Memory B cell (primary cell): ENCODE measurements around the gene ZNF726.
"Not testable (repeated sequence)": the region's sequence is repeated elsewhere in the genome, so short reads cannot be mapped to it uniquely, and the experiment has no call there.

Experiments used
- ATAC-seq: fragments of 150-1000 bp; cut with Tn5 transposase; 2 replicates; pipeline ENCODE4 v1.10.0; 2021; ENCODE audit warnings: low read depth, mild to moderate bottlenecking, moderate library complexity
- DNase-seq, 2 donors: peaks; one replicate each; pipeline ENCODE4 v3.0.0; 2022; ENCODE audit warnings: low spot score in 2 of 2
- H3K27ac Mint-ChIP-seq: one replicate; pipeline ENCODE4 v1.8.0; 2022; ENCODE audit warnings: mild to moderate bottlenecking, moderate library complexity, mixed read lengths
- H3K27me3 Mint-ChIP-seq: one replicate; pipeline ENCODE4 v1.8.0; 2022; ENCODE audit warnings: mixed read lengths
- H3K36me3 Mint-ChIP-seq: one replicate; pipeline ENCODE4 v1.8.0; 2022; ENCODE audit warnings: mild to moderate bottlenecking, mixed read lengths
- H3K4me1 Mint-ChIP-seq: one replicate; pipeline ENCODE4 v1.8.0; 2022; ENCODE audit warnings: mixed read lengths
- H3K4me3 Mint-ChIP-seq: one replicate; pipeline ENCODE4 v1.8.0; 2022; ENCODE audit warnings: mild to moderate bottlenecking, moderate library complexity, mixed read lengths
- H3K9me3 Mint-ChIP-seq: one replicate; pipeline ENCODE4 v1.8.0; 2022; ENCODE audit warnings: mixed read lengths

Gene ZNF726

GRCh38 chr19:23906835-23907234 lies 7.9 kb upstream of the ZNF726 start:
- ATAC-seq (no peak), DNase-seq (no peak)
- Mint-ChIP-seq H3K27me3 (no peaks in the 10 kb centered on the region), H3K27ac (no peak overlapping the region), H3K9me3 (peaks cover 6% of the 10 kb centered on the region), H3K4me1 (no peaks in the 10 kb centered on the region), H3K36me3 (peaks cover 1% of the 10 kb centered on the region), H3K4me3 (no peak overlapping the region)

GRCh38 chr19:23908165-23908564 lies 6.5 kb upstream of the ZNF726 start:
- Mint-ChIP-seq H3K36me3 (peaks cover 1% of the 10 kb centered on the region), H3K4me3 (no peak overlapping the region), H3K27ac (no peak overlapping the region), H3K4me1 (no peaks in the 10 kb centered on the region), H3K9me3 (peaks cover 6% of the 10 kb centered on the region), H3K27me3 (no peaks in the 10 kb centered on the region)
- ATAC-seq (no peak), DNase-seq (no peak)

- H3K36me3 Mint-ChIP-seq, result peaks cover 1% of the 10 kb centered on the region
- H3K4me1 Mint-ChIP-seq, result no peaks in the 10 kb centered on the region
- H3K4me3 Mint-ChIP-seq, result no peak overlapping the region
- ATAC-seq (no peak), DNase-seq (no peak)
- peaks cover 4% of the 10 kb centered on the region for H3K9me3 Mint-ChIP-seq
- no peaks in the 10 kb centered on the region for H3K27me3 Mint-ChIP-seq
- no peak overlapping the region for H3K27ac Mint-ChIP-seq
Observed at GRCh38 chr19:23909222-23909621, 5.5 kb upstream of the ZNF726 start.

- H3K4me1 Mint-ChIP-seq, result peaks cover 5% of the 10 kb centered on the region
Observed at GRCh38 chr19:23913931-23914330, 755 bp upstream of the ZNF726 start.

GRCh38 chr19:23916991-23917390 lies 2.3 kb downstream of the ZNF726 start:
- Mint-ChIP-seq H3K27me3 (no peaks in the 10 kb centered on the region), H3K9me3 (no peaks in the 10 kb centered on the region)
- DNase-seq, result no peak

More at GRCh38 chr19:23913931-23914330, 755 bp upstream of the ZNF726 start:
- Mint-ChIP-seq H3K36me3 (no peaks in the 10 kb centered on the region), H3K27ac (no peak overlapping the region), H3K27me3 (no peaks in the 10 kb centered on the region), H3K9me3 (no peaks in the 10 kb centered on the region), H3K4me3 (peak overlapping the region; percentile 91)
- no peak for ATAC-seq
- no peak for DNase-seq

GRCh38 chr19:23917856-23918255 lies 3.2 kb downstream of the ZNF726 start:
- no peaks in the 10 kb centered on the region for H3K9me3 Mint-ChIP-seq
- peaks cover 9% of the 10 kb centered on the region for H3K36me3 Mint-ChIP-seq
- H3K27ac Mint-ChIP-seq, result no peak overlapping the region
- no peak for ATAC-seq
- H3K4me3 Mint-ChIP-seq, result no peak overlapping the region
- DNase-seq, result no peak
- no peaks in the 10 kb centered on the region for H3K27me3 Mint-ChIP-seq
- H3K4me1 Mint-ChIP-seq, result peaks cover 5% of the 10 kb centered on the region

More at GRCh38 chr19:23916991-23917390, 2.3 kb downstream of the ZNF726 start:
- H3K4me3 Mint-ChIP-seq, result no peak overlapping the region
- peaks cover 9% of the 10 kb centered on the region for H3K36me3 Mint-ChIP-seq
- no peak overlapping the region for H3K27ac Mint-ChIP-seq
- ATAC-seq, result no peak
- H3K4me1 Mint-ChIP-seq, result peaks cover 5% of the 10 kb centered on the region

- Mint-ChIP-seq H3K4me1 (no peaks in the 10 kb centered on the region), H3K36me3 (peaks cover 22% of the 10 kb centered on the region), H3K27ac (no peak overlapping the region), H3K27me3 (no peaks in the 10 kb centered on the region), H3K9me3 (peaks cover 6% of the 10 kb centered on the region), H3K4me3 (no peak overlapping the region)
- DNase-seq, result no peak
- no peak for ATAC-seq
Observed at GRCh38 chr19:23925285-23925684, 10.6 kb downstream of the ZNF726 start.

- Mint-ChIP-seq H3K27me3 (no peaks in the 10 kb centered on the region), H3K4me3 (no peak overlapping the region), H3K4me1 (no peaks in the 10 kb centered on the region), H3K9me3 (peaks cover 20% of the 10 kb centered on the region), H3K27ac (no peak overlapping the region), H3K36me3 (peaks cover 19% of the 10 kb centered on the region)
- DNase-seq, result no peak
- no peak for ATAC-seq
Observed at GRCh38 chr19:23932878-23933277, 18.2 kb downstream of the ZNF726 start.

GRCh38 chr19:23937031-23937430 lies 22.3 kb downstream of the ZNF726 start:
- H3K4me3 Mint-ChIP-seq, DNase-seq, ATAC-seq, H3K4me1 Mint-ChIP-seq, H3K27me3 Mint-ChIP-seq, H3K27ac Mint-ChIP-seq: not testable (repeated sequence)
- Mint-ChIP-seq H3K36me3 (peaks cover 19% of the 10 kb centered on the region), H3K9me3 (peaks cover 28% of the 10 kb centered on the region)

- Mint-ChIP-seq H3K9me3 (peaks cover 24% of the 10 kb centered on the region), H3K4me3 (no peak overlapping the region), H3K27me3 (no peaks in the 10 kb centered on the region), H3K27ac (no peak overlapping the region), H3K36me3 (peaks cover 26% of the 10 kb centered on the region), H3K4me1 (peaks cover 5% of the 10 kb centered on the region)
- DNase-seq (no peak), ATAC-seq (no peak)
Observed at GRCh38 chr19:23943411-23943810, 28.7 kb downstream of the ZNF726 start.

- Mint-ChIP-seq H3K4me3 (no peak overlapping the region), H3K36me3 (peaks cover 21% of the 10 kb centered on the region), H3K9me3 (peaks cover 18% of the 10 kb centered on the region), H3K27ac (no peak overlapping the region), H3K27me3 (no peaks in the 10 kb centered on the region), H3K4me1 (peaks cover 5% of the 10 kb centered on the region)
- DNase-seq (no peak), ATAC-seq (no peak)
Observed at GRCh38 chr19:23946569-23946968, 31.9 kb downstream of the ZNF726 start.

GRCh38 chr19:23949611-23950010 lies 34.9 kb downstream of the ZNF726 start:
- Mint-ChIP-seq H3K4me1 (peaks cover 5% of the 10 kb centered on the region), H3K36me3 (peaks cover 9% of the 10 kb centered on the region), H3K9me3 (peaks cover 8% of the 10 kb centered on the region), H3K4me3 (no peak overlapping the region), H3K27ac (no peak overlapping the region), H3K27me3 (no peaks in the 10 kb centered on the region)
- ATAC-seq (no peak), DNase-seq (no peak)

GRCh38 chr19:23956051-23956450 lies 41.4 kb downstream of the ZNF726 start:
- DNase-seq (no peak), ATAC-seq (no peak)
- Mint-ChIP-seq H3K27me3 (no peaks in the 10 kb centered on the region), H3K36me3 (no peaks in the 10 kb centered on the region), H3K4me1 (no peaks in the 10 kb centered on the region), H3K4me3 (no peak overlapping the region), H3K27ac (no peak overlapping the region), H3K9me3 (no peaks in the 10 kb centered on the region)

GRCh38 chr19:23957660-23958281 lies 43.1 kb downstream of the ZNF726 start:
- Mint-ChIP-seq H3K36me3 (no peaks in the 10 kb centered on the region), H3K9me3 (peaks cover 3% of the 10 kb centered on the region), H3K4me1 (no peaks in the 10 kb centered on the region), H3K27ac (no peak overlapping the region), H3K4me3 (no peak overlapping the region), H3K27me3 (no peaks in the 10 kb centered on the region)
- ATAC-seq, result no peak
- DNase-seq, result no peak

- not testable (repeated sequence) for H3K9me3 Mint-ChIP-seq, H3K36me3 Mint-ChIP-seq, H3K27ac Mint-ChIP-seq, H3K27me3 Mint-ChIP-seq, DNase-seq, H3K4me3 Mint-ChIP-seq, ATAC-seq, H3K4me1 Mint-ChIP-seq
Observed at GRCh38 chr19:23963396-23963795, 48.7 kb downstream of the ZNF726 start.
